Ishikawa (cell line): ENCODE results near the gene LRRC45.

Source experiments
- CEBPB ChIP-seq: IDR thresholded peaks from 2 replicates; pipeline ENCODE4 v1.6.1; 2012
- CREB1 ChIP-seq: IDR thresholded peaks from 2 replicates; pipeline ENCODE4 v1.6.1; 2012; ENCODE audit warnings: low read depth
- FOXM1 ChIP-seq: IDR thresholded peaks from 2 replicates; pipeline ENCODE4 v1.6.1; 2012; ENCODE audit warnings: low read depth, borderline replicate concordance
- NFIC ChIP-seq: IDR thresholded peaks from 2 replicates; pipeline ENCODE4 v1.6.1; 2012
- RAD21 ChIP-seq: IDR thresholded peaks from 2 replicates; pipeline ENCODE4 v1.6.1; 2012; ENCODE audit warnings: low read depth
- REST ChIP-seq: IDR thresholded peaks from 2 replicates; pipeline ENCODE4 v1.6.1; 2012; ENCODE audit warnings: low read depth, mild to moderate bottlenecking

- TF ChIP-seq NFIC: no peak
- no peak for TF ChIP-seq REST
- no peak for TF ChIP-seq RAD21
- no peak for TF ChIP-seq CREB1
- no peak for TF ChIP-seq FOXM1
- no peak for TF ChIP-seq CEBPB
Observed at GRCh38 chr17:82014971-82015310, 8.2 kb upstream of the LRRC45 start.
